ENCODE results near the gene CNTNAP5.

DNA sequence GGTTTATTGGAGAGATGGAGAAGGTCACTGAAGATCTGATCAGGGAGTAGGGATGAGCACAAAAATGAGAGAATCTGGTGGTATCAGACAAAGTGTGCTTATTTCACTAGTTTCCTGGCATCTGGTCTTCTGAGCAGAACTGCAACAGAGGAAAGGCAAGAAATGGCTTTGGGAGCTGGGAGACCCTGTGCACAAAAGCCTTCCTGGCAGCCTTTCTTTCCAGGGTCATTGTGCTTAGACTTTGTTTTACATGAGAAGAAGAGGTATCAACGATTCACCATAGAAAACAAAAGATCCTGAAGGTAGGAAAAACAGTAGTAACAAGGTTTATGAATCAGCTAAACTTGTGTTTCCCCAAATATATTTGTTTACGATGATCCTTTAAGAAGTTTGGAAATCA, 162.9 kb downstream of the CNTNAP5 start:
- TF ChIP-seq, protein P1, sequence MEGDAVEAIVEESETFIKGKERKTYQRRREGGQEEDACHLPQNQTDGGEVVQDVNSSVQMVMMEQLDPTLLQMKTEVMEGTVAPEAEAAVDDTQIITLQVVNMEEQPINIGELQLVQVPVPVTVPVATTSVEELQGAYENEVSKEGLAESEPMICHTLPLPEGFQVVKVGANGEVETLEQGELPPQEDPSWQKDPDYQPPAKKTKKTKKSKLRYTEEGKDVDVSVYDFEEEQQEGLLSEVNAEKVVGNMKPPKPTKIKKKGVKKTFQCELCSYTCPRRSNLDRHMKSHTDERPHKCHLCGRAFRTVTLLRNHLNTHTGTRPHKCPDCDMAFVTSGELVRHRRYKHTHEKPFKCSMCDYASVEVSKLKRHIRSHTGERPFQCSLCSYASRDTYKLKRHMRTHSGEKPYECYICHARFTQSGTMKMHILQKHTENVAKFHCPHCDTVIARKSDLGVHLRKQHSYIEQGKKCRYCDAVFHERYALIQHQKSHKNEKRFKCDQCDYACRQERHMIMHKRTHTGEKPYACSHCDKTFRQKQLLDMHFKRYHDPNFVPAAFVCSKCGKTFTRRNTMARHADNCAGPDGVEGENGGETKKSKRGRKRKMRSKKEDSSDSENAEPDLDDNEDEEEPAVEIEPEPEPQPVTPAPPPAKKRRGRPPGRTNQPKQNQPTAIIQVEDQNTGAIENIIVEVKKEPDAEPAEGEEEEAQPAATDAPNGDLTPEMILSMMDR (conservative IDR thresholded peaks at IDR 0.05 in 1 of 2, IDR thresholded peaks at IDR 0.05 in 1 of 2; ENCODE audit: extremely low read depth in 1 of 2, insufficient read depth in 1 of 2, low read depth in 1 of 2, low read length in 2 of 2): no peak
- no peak for TF ChIP-seq EZH2 (IDR thresholded peaks at IDR 0.05; ENCODE audit: borderline replicate concordance, low read length)

Data from mammary epithelial cell (primary cell).